SK-N-SH (cell line): ENCODE results near the gene DDX50. TPM values are rescaled to one million over a fixed set of nuclear protein-coding genes. Genes with fewer than 3 reads are reported as not detected.

Experiments used
- CTCF ChIA-PET: fragments of 300-600, 350-600 bp; formaldehyde crosslinking; extraction: SDS; loops from one replicate; lab custom pipeline; 2021; lab: Yijun Ruan, JAX
- POLR2A ChIA-PET: fragments of 350-600 bp; sonication (Branson Sonifier 250); formaldehyde crosslinking; extraction: SDS; loops from one replicate; lab custom pipeline; 2020; ENCODE audit warnings: antibody characterized with exemption, inconsistent platforms; lab: Yijun Ruan, JAX
- DNase-seq: peaks from one replicate; pipeline ENCODE4 v3.0.0; 2012
- H2AFZ ChIP-seq: fragments of 200-600 bp; sonication (generic); 2 replicates; pipeline ENCODE4 v1.8.1; 2016; ENCODE audit warnings: antibody characterized with exemption, mild to moderate bottlenecking, low read depth
- H3F3A ChIP-seq: fragments of 200-600 bp; sonication (generic); replicated peaks from 2 replicates; pipeline ENCODE3; 2016; ENCODE audit warnings: antibody characterized with exemption, mild to moderate bottlenecking; ENCODE audit not compliant: insufficient read depth
- H3K27ac ChIP-seq, 2 experiments: fragments of 200-500 bp in 1 of 2; fragments of 200-600 bp in 1 of 2; sonication (Bioruptor generic) in 1 of 2; sonication (generic), shearing (Covaris generic) in 1 of 2; 2 replicates each; pipeline versions ENCODE4 v1.5.1 to v1.6.1; 2014 to 2016; ENCODE audit warnings: low read depth in 2 of 2, inconsistent platforms in 1 of 2, low read length in 1 of 2, mild to moderate bottlenecking in 1 of 2, mixed read lengths in 1 of 2
- H3K27me3 ChIP-seq: fragments of 200-600 bp; sonication (generic), shearing (Covaris generic); 2 replicates; pipeline ENCODE4 v1.6.1; 2016; ENCODE audit warnings: mixed run types; ENCODE audit not compliant: insufficient read depth
- H3K36me3 ChIP-seq, 2 experiments: fragments of 200-500 bp in 1 of 2; fragments of 200-600 bp in 1 of 2; sonication (Bioruptor generic) in 1 of 2; sonication (generic) in 1 of 2; replicated peaks in 1 of 2; 2 replicates each; pipeline versions ENCODE3 to v1.5.1; 2014 to 2016; ENCODE audit warnings: low read length in 1 of 2, mild to moderate bottlenecking in 1 of 2; ENCODE audit not compliant: insufficient read depth in 2 of 2, control insufficient read depth in 1 of 2
- H3K4me1 ChIP-seq, 2 experiments: fragments of 200-500 bp in 1 of 2; fragments of 200-600 bp in 1 of 2; sonication (Bioruptor generic) in 1 of 2; sonication (generic), shearing (Covaris generic) in 1 of 2; 2 replicates each; pipeline versions ENCODE4 v1.5.1 to v1.6.1; 2014 to 2016; ENCODE audit warnings: low read depth in 1 of 2, low read length in 1 of 2, mixed run types in 1 of 2; ENCODE audit not compliant: insufficient read depth in 2 of 2, control insufficient read depth in 1 of 2
- H3K4me2 ChIP-seq: fragments of 200-600 bp; sonication (generic), shearing (Covaris generic); 2 replicates; pipeline ENCODE4 v1.6.1; 2017; ENCODE audit warnings: mixed run types
- H3K4me3 ChIP-seq, 2 experiments: fragments of 200-500 bp in 1 of 2; fragments of 200-600 bp in 1 of 2; sonication (Bioruptor generic) in 1 of 2; sonication (generic), shearing (Covaris generic) in 1 of 2; 2 replicates each; pipeline versions ENCODE4 v1.5.1 to v1.8.1; 2014 to 2016; ENCODE audit warnings: low read depth in 2 of 2, inconsistent platforms in 1 of 2, low read length in 1 of 2, mild to moderate bottlenecking in 1 of 2, mixed read lengths in 1 of 2, moderate library complexity in 1 of 2
- H3K79me2 ChIP-seq: fragments of 200-600 bp; sonication (generic); 2 replicates; pipeline ENCODE4 v1.8.1; 2017; ENCODE audit warnings: mild to moderate bottlenecking; ENCODE audit not compliant: insufficient read depth
- H3K9ac ChIP-seq: fragments of 200-600 bp; sonication (generic); 2 replicates; pipeline ENCODE4 v1.6.1; 2017; ENCODE audit warnings: mixed run types
- H3K9me2 ChIP-seq: fragments of 200-600 bp; sonication (generic); 2 replicates; pipeline ENCODE4 v1.6.1; 2017; ENCODE audit warnings: mixed run types
- H3K9me3 ChIP-seq: fragments of 200-600 bp; sonication (generic); 2 replicates; pipeline ENCODE4 v1.6.1; 2017; ENCODE audit warnings: mixed run types, mild to moderate bottlenecking, moderate library complexity
- H4K20me1 ChIP-seq: fragments of 200-600 bp; sonication (generic); 2 replicates; pipeline ENCODE4 v1.6.1; 2017; ENCODE audit warnings: mild to moderate bottlenecking, mixed run types; ENCODE audit not compliant: insufficient read depth
- CHD2 ChIP-seq: fragments of 150-350 bp; IDR thresholded peaks from 2 replicates; pipeline ENCODE4 v1.6.1; 2018; ENCODE audit warnings: low read length; ENCODE audit not compliant: partially characterized antibody
- EP300 ChIP-seq, 2 experiments: IDR thresholded peaks; 2 replicates each; pipeline versions ENCODE4 v1.4.0 to v1.6.1; 2012; ENCODE audit warnings: borderline replicate concordance in 1 of 2, low read depth in 1 of 2, low read length in 1 of 2
- FOSL2 ChIP-seq: IDR thresholded peaks from 2 replicates; pipeline ENCODE4 v1.4.0; 2012; ENCODE audit warnings: low read depth, mild to moderate bottlenecking, moderate library complexity, borderline replicate concordance
- FOXJ3 ChIP-seq: sonication (generic); formaldehyde crosslinking; IDR thresholded peaks from 2 replicates; pipeline ENCODE4 v1.5.1; 2020; ENCODE audit warnings: mild to moderate bottlenecking, missing genetic modification reagents
- GABPA ChIP-seq: IDR thresholded peaks from 2 replicates; pipeline ENCODE4 v1.4.0; 2012; ENCODE audit warnings: low read depth, mild to moderate bottlenecking
- GATA2 ChIP-seq: sonication (generic); formaldehyde crosslinking; IDR thresholded peaks from 2 replicates; pipeline ENCODE4 v1.5.0; 2020; ENCODE audit warnings: mild to moderate bottlenecking, missing genetic modification reagents
- MEF2A ChIP-seq: IDR thresholded peaks from 2 replicates; pipeline ENCODE4 v1.4.0; 2012; ENCODE audit warnings: low read depth, borderline replicate concordance
- MXI1 ChIP-seq: IDR thresholded peaks from 2 replicates; pipeline ENCODE4 v1.6.1; 2012; ENCODE audit warnings: mild to moderate bottlenecking, low read depth, low read length, improper control_type of control experiment
- POLR2AphosphoS5 ChIP-seq: IDR thresholded peaks from 2 replicates; pipeline ENCODE4 v1.6.1; 2012; ENCODE audit warnings: low read depth, low read length
- RAD21 ChIP-seq: IDR thresholded peaks from 2 replicates; pipeline ENCODE4 v1.6.1; 2012; ENCODE audit warnings: mild to moderate bottlenecking, low read length
- SMC3 ChIP-seq: IDR thresholded peaks from 2 replicates; pipeline ENCODE4 v1.6.1; 2012; ENCODE audit warnings: low read depth, low read length, improper control_type of control experiment
- TCF12 ChIP-seq: IDR thresholded peaks from 2 replicates; pipeline ENCODE4 v1.4.0; 2012
- TEAD4 ChIP-seq: IDR thresholded peaks from 2 replicates; pipeline ENCODE4 v1.4.0; 2012; ENCODE audit warnings: mild to moderate bottlenecking, borderline replicate concordance; ENCODE audit not compliant: insufficient read depth
- YY1 ChIP-seq: IDR thresholded peaks from 2 replicates; pipeline ENCODE4 v1.4.0; 2012; ENCODE audit warnings: low read depth, mild to moderate bottlenecking
- WGBS: methylation state at CpG from one replicate; pipeline ENCODE4 v1.1.6; 2017; ENCODE audit warnings: low lambda C conversion rate; 5-methylcytosine and 5-hydroxymethylcytosine counted together
- polyA plus RNA-seq, 3 experiments: library from polyadenylated mRNA; depleted of rRNA; stranded (reverse); fragments of >200 nt; gene quantifications; 2 replicates each; pipeline ENCODE4 v1.2.3, GENCODE V29; 2012
- TF ChIP-seq, protein P1 (sequence below): IDR thresholded peaks from 2 replicates; pipeline ENCODE4 v1.4.0; 2012; ENCODE audit warnings: low read depth, borderline replicate concordance
- TF ChIP-seq, protein P2 (sequence below): IDR thresholded peaks from 2 replicates; pipeline ENCODE4 v1.6.1; 2012; ENCODE audit warnings: mild to moderate bottlenecking, low read depth, low read length, moderate library complexity
- TF ChIP-seq, protein P3 (sequence below): fragments of 150-350 bp; IDR thresholded peaks from 2 replicates; pipeline ENCODE4 v1.6.1; 2017; ENCODE audit warnings: antibody characterized with exemption, low read length, low read depth, borderline replicate concordance
- TF ChIP-seq, protein P4 (sequence below): IDR thresholded peaks from 2 replicates; pipeline ENCODE4 v1.4.0; 2012; ENCODE audit warnings: low read depth, borderline replicate concordance

Gene DDX50
- polyA plus RNA-seq, 1 of the 3 experiments (the other 2 are of a cell fraction), result 33.5 TPM

DNA sequence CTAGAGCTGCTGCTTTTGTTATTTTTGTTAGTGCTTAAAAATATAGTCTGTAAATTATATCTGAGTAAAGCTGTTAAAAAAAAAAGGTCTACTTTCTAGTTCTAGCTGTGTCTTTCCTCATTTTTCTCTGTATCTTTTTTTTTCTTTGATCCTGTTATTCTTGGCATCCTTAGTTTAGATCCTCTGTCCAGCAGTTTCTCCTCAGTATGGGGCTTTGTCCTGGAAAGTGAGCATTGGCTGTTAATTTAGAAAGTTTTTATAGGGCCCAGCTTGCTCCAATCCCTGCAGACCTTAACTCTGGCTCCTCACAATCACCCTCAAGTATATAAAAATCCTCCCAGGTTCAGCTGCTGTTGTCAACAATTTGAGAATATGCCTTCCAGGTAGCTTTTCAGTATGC is 23.5 kb downstream of the DDX50 start:
- Histone ChIP-seq H3K4me2 (no peak overlapping the region), H2AFZ (no peak overlapping the region), H3F3A (peaks cover 10% of the 10 kb centered on the region), H3K27me3 (no peaks in the 10 kb centered on the region), H3K9ac (no peak overlapping the region), H3K9me2 (no peaks in the 10 kb centered on the region), H3K36me3 (peaks cover 15 to 44% of the 10 kb centered on the region in 2 experiments), H3K4me3 (no peak overlapping the region), H3K27ac (no peak overlapping the region), H4K20me1 (no peaks in the 10 kb centered on the region), H3K79me2 (peaks cover 40% of the 10 kb centered on the region), H3K4me1 (no peaks in the 10 kb centered on the region), H3K9me3 (no peaks in the 10 kb centered on the region)
- CTCF ChIA-PET, result no interaction called here
- TF ChIP-seq SMC3 (no peak), TEAD4 (no peak), YY1 (no peak), EP300 (IDR thresholded peaks at IDR 0.05; ENCODE audit: borderline replicate concordance in 1 of 2, low read depth in 1 of 2, low read length in 1 of 2) (no peak), MXI1 (no peak), FOXJ3 (no peak), GABPA (no peak), MEF2A (no peak), TCF12 (no peak), RAD21 (no peak)
- TF ChIP-seq, protein P1, sequence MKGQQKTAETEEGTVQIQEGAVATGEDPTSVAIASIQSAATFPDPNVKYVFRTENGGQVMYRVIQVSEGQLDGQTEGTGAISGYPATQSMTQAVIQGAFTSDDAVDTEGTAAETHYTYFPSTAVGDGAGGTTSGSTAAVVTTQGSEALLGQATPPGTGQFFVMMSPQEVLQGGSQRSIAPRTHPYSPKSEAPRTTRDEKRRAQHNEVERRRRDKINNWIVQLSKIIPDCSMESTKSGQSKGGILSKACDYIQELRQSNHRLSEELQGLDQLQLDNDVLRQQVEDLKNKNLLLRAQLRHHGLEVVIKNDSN, result no peak
- TF ChIP-seq, protein P2, sequence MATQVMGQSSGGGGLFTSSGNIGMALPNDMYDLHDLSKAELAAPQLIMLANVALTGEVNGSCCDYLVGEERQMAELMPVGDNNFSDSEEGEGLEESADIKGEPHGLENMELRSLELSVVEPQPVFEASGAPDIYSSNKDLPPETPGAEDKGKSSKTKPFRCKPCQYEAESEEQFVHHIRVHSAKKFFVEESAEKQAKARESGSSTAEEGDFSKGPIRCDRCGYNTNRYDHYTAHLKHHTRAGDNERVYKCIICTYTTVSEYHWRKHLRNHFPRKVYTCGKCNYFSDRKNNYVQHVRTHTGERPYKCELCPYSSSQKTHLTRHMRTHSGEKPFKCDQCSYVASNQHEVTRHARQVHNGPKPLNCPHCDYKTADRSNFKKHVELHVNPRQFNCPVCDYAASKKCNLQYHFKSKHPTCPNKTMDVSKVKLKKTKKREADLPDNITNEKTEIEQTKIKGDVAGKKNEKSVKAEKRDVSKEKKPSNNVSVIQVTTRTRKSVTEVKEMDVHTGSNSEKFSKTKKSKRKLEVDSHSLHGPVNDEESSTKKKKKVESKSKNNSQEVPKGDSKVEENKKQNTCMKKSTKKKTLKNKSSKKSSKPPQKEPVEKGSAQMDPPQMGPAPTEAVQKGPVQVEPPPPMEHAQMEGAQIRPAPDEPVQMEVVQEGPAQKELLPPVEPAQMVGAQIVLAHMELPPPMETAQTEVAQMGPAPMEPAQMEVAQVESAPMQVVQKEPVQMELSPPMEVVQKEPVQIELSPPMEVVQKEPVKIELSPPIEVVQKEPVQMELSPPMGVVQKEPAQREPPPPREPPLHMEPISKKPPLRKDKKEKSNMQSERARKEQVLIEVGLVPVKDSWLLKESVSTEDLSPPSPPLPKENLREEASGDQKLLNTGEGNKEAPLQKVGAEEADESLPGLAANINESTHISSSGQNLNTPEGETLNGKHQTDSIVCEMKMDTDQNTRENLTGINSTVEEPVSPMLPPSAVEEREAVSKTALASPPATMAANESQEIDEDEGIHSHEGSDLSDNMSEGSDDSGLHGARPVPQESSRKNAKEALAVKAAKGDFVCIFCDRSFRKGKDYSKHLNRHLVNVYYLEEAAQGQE, result no peak
- TF ChIP-seq, protein P3, sequence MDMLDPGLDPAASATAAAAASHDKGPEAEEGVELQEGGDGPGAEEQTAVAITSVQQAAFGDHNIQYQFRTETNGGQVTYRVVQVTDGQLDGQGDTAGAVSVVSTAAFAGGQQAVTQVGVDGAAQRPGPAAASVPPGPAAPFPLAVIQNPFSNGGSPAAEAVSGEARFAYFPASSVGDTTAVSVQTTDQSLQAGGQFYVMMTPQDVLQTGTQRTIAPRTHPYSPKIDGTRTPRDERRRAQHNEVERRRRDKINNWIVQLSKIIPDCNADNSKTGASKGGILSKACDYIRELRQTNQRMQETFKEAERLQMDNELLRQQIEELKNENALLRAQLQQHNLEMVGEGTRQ, result no peak
- DNase-seq, result no peak
- POLR2A ChIA-PET, result no interaction called here

DNA sequence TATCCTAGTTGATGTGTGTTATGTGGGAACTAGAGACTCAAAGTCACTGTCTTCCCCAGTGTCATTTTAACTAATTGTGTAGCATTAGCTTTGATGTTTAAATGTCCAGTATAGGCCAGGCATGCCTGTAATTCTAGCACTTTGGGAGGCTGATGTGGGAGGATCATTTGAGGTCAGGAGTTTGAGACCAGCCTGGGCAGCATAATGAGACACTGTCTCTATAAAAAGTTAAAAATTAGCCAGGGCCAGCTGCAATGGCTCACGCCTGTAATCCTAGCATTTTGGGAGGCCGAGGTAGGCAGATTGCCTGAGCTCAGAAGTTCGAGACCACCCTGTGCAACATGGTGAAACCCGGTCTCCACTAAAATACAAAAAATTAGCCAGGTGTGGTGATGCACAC is 24.4 kb downstream of the DDX50 start:
- H3K36me3 ChIP-seq, result peaks cover 9 to 40% of the 10 kb centered on the region in 2 experiments
- H3F3A ChIP-seq, result peaks cover 10% of the 10 kb centered on the region
- no peak for DNase-seq
- no peaks in the 10 kb centered on the region for H3K9me2 ChIP-seq
- no peaks in the 10 kb centered on the region for H3K9me3 ChIP-seq
- no peak for TF ChIP-seq EP300 (IDR thresholded peaks at IDR 0.05; ENCODE audit: borderline replicate concordance in 1 of 2, low read depth in 1 of 2, low read length in 1 of 2)
- no peak for TF ChIP-seq POLR2AphosphoS5
- no peak for TF ChIP-seq FOSL2
- TF ChIP-seq GATA2 (CRISPR knock-in tag), result no peak
- no peak for TF ChIP-seq CHD2
- no peak for TF ChIP-seq SMC3
- TF ChIP-seq, protein P4, sequence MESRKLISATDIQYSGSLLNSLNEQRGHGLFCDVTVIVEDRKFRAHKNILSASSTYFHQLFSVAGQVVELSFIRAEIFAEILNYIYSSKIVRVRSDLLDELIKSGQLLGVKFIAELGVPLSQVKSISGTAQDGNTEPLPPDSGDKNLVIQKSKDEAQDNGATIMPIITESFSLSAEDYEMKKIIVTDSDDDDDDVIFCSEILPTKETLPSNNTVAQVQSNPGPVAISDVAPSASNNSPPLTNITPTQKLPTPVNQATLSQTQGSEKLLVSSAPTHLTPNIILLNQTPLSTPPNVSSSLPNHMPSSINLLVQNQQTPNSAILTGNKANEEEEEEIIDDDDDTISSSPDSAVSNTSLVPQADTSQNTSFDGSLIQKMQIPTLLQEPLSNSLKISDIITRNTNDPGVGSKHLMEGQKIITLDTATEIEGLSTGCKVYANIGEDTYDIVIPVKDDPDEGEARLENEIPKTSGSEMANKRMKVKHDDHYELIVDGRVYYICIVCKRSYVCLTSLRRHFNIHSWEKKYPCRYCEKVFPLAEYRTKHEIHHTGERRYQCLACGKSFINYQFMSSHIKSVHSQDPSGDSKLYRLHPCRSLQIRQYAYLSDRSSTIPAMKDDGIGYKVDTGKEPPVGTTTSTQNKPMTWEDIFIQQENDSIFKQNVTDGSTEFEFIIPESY, result no peak
- ChIA-PET POLR2A (no interaction called here), CTCF (no interaction called here)
- H3K27ac ChIP-seq, result no peak overlapping the region
- no peaks in the 10 kb centered on the region for H3K27me3 ChIP-seq
- WGBS, result 98% methylated on average over 4 of the region's 4 CpGs
- H4K20me1 ChIP-seq, result no peaks in the 10 kb centered on the region
- no peaks in the 10 kb centered on the region for H3K4me1 ChIP-seq
- no peak overlapping the region for H3K9ac ChIP-seq
- H3K79me2 ChIP-seq, result peaks cover 40% of the 10 kb centered on the region
- no peak overlapping the region for H3K4me3 ChIP-seq
- H3K4me2 ChIP-seq, result no peak overlapping the region
- H2AFZ ChIP-seq, result no peak overlapping the region
